ENCODE data around the gene MCEE.
"Not testable (repeated sequence)": the region's sequence is repeated elsewhere in the genome, so short reads cannot be mapped to it uniquely, and the experiment has no call there.

GRCh38 chr2:71178836-71179235 lies 48.8 kb upstream of the MCEE start:
- TF ChIP-seq, protein P1, sequence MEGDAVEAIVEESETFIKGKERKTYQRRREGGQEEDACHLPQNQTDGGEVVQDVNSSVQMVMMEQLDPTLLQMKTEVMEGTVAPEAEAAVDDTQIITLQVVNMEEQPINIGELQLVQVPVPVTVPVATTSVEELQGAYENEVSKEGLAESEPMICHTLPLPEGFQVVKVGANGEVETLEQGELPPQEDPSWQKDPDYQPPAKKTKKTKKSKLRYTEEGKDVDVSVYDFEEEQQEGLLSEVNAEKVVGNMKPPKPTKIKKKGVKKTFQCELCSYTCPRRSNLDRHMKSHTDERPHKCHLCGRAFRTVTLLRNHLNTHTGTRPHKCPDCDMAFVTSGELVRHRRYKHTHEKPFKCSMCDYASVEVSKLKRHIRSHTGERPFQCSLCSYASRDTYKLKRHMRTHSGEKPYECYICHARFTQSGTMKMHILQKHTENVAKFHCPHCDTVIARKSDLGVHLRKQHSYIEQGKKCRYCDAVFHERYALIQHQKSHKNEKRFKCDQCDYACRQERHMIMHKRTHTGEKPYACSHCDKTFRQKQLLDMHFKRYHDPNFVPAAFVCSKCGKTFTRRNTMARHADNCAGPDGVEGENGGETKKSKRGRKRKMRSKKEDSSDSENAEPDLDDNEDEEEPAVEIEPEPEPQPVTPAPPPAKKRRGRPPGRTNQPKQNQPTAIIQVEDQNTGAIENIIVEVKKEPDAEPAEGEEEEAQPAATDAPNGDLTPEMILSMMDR (IDR thresholded peaks at IDR 0.05; ENCODE audit: extremely low read depth in 1 of 2, insufficient read depth in 1 of 2, low read depth in 1 of 2, low read length in 2 of 2) = not testable (repeated sequence)
- not testable (repeated sequence) for TF ChIP-seq POLR2AphosphoS5 (IDR thresholded peaks at IDR 0.05; ENCODE audit: insufficient read depth, low read depth, low read length); MAX (IDR thresholded peaks at IDR 0.05; ENCODE audit: insufficient read depth, insufficient read length); POLR2A (IDR thresholded peaks at IDR 0.05; ENCODE audit: low read depth, low read length)
